Activated T-cell treated with anti-CD3 and anti-CD28 coated beads for 48 hours (primary cell): Measurements from ENCODE around the gene SULT2B1.
A peak's percentile ranks its signal among the peaks of the same experiment; 100 is the strongest.
"Not testable (repeated sequence)": the region's sequence is repeated elsewhere in the genome, so short reads cannot be mapped to it uniquely, and the experiment has no call there.

Experiments
- DNase-seq: peaks from one replicate; pipeline ENCODE4 v3.0.0-alpha.2; 2020; ENCODE audit warnings: low read depth

SULT2B1 gene

GRCh38 chr19:48558018-48558684 lies 6.2 kb downstream of the SULT2B1 start:
- DNase-seq: no peak

DNA sequence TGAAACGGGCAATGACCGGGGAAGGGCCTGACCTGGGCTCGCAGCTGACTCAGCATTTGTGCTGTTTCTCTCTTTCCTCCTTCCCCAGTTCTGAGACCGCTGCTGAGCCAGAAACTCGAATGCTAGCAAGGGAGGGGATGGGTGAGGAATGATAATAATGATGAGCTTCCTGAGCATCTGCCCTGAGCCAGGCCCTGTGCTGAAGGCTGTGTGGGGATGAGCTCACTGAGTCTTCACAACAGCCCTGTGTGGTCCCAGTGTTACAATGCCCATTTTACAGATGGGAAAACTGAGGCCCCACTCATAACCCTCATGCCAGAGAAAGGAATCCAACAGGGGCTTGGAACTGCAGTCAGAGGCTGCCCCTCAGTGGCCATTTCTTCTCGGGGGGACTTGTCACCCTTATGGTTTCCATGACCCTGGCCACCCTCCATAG lies 8.1 kb downstream of the SULT2B1 start:
- no peak for DNase-seq

DNA sequence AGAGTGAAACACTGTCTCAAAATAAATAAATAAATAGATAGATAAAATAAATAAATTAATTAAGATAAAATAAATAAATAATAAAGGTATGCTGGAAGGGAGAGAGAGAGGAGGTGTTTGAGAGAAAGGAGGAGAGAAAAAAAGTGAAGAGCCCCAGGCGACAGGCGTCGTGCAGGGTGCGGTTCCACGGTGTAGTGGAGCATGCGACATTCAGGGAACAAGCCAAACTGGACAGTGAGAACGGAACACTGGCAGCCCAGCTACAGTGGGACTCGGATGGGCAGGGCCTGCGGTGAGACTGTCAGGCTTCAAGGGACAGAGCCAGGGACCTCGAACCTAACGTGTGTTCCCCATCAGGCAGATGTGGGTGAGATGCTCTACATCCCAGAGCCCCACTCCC lies 9.4 kb downstream of the SULT2B1 start:
- no peak for DNase-seq

GRCh38 chr19:48565090-48565489 lies 13.1 kb downstream of the SULT2B1 start:
- no peak for DNase-seq

DNA sequence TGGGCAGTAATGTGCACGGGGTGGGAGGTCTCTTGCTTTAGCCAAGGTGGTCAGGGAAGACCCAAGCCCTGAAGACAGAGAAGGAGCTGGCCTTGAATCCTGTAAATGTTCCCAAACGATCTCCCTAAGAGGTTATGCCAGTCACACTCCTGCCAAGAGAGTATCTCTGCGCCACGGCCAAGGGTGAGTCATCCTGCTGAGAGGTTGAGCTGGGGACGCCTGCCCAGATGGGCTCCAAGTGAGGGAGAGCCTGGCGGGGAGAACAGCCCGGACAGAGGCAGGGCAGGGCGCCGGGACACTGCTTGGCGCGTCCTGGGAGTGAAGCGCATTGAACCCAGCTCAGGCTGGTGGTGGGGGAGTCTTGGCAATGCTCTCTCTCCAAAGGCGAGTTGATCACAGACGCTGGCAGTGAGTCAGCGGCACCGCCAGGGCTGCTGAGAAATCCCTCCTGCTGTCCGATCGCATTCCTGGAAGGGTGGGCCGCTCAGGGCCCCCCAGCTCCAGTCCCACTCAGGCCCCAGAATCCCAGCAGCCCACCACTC lies 16.4 kb downstream of the SULT2B1 start:
- no peak for DNase-seq

- no peak for DNase-seq
Observed at GRCh38 chr19:48569814-48570213, 17.8 kb downstream of the SULT2B1 start.

DNA sequence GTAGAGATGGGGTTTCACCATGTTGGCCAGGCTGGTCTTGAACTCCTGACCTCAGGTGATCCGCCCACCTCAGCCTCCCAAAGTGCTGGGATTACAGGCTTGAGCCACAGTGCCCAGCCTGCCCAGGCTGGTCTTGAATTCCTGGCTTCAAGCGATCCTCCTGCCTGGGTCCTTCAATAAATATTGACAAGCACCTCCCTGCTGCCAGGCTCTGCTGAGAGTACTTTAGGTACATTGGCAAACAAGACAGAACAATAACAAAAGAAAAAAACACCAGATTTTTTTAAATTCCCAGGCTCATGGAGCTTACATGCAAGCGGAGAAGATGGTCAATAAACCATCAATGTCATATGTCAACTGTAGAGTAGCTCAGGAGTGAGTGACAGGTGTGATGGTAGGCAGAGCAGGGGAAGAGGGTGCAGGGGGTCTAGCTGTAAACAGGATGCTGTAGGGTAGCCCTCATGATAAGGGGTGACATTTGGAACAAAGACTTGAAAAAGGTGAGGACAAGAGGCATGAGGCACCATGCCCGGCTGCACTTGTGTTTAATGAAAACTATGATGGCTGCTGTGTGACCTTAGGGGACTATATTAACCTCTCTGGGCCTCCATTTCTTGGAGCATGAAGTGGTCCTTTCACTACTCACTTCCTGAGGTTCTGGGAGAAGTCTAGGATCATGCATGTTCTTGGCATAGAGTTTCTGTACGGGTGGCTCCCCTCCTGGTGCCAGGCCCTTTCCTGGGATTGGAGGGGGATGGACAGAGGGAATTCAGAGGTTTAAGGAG lies 19.6 kb downstream of the SULT2B1 start:
- no peak for DNase-seq

DNA sequence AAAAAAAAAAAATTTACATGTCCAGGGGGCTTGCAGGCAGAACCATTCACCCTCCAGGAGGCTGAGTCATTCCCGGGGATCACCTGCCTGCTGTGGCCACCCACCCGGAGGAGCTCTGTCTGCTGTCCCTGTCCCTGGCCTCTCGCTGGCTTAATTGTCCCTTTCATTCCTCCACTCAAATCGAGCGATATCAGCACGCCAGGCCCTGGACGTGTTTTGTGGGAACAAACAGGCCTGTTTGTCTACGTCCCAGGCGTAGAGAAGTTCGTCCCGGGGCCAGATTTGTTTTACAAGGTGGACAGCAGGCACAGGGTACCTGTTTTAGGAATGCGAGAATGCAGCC lies 21.2 kb downstream of the SULT2B1 start:
- DNase-seq: no peak

DNA sequence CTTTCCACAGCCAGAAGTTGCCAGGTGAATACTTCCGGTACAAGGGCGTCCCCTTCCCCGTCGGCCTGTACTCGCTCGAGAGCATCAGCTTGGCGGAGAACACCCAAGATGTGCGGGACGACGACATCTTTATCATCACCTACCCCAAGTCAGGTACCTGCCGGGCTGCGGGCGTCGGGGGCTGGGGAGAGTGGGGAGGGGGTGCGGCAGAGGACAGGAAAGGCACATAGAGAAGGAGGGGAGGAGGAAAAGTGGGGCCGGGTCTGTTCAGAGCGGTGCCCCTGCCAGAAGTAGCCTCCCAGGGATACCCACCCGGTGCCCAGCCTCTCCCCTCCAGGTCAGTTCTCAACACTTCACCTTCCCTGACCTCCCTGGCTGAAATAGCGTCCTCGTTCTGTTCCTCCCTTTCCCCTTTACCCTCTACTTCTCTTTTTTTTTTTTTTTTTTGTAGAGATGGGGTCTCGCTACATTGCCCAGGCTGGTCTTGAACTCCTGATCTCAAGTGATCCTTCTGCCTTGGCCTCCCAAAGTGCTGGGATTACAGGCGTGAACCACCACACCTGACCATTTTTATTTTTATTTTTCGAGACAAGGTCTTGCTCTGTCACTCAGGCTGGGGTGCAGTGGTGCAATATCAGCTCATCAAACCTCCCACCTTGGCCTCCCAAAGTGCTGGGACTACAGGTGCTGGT lies 24.1 kb downstream of the SULT2B1 start:
- DNase-seq: no peak

GRCh38 chr19:48577908-48578307 lies 25.9 kb downstream of the SULT2B1 start:
- DNase-seq: not testable (repeated sequence)

- no peak for DNase-seq
Observed at GRCh38 chr19:48578891-48579290, 26.9 kb downstream of the SULT2B1 start.

DNA sequence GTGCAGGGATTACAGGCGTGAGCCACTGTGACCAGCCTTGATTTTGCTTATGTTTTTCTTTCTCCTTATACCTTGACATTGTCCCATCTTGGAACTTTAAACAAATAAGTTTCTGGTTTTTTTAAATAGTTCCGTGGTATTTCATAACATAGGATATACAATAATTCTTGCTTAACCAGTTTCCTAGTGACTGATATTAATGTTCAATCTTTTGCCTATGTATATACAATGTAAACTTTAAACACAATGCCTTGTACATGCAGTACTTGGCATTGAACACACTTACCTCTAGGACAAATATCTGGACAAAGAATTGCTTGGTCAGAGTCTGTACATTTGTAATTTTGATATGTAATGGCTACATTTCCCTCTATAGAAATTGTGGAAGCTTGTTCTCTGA lies 30.2 kb downstream of the SULT2B1 start:
- no peak for DNase-seq

GRCh38 chr19:48587387-48587786 lies 35.4 kb downstream of the SULT2B1 start:
- no peak for DNase-seq

DNA sequence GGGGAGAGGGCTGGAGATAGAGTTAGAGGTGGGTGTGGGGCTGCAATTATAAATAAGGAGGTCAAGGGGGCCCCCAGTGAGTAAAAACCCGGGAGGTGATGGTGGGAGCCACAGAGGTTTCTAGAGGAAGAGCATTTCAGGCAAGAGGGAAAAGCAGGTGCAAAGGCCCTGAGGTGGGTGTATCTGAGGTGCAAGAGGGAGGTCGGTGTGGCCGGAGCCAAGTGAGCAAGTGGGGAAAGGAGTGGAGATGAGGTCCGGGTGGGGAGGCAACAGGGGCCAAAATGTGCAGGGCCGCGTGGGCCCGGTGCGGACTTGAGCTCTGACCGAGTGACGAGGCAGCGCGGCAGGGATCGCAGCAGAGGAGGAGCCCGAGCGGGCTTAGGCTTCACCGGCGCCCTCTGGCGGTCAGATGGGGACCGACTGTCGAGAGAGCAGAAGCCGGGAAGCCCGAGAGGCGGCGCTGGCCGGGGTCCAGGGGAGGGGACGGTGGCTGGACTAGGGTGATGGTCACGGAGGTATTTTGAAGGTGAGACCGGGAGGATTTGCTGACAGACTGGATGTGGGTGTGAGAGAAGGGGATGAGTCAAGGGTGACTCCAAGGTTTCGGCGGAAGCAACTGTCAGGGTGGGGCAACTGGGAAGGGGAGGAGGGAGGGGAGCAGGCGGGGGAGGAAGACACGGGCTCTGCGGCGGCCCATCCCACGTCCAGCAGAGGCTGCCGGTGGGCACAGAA lies 36.9 kb downstream of the SULT2B1 start:
- peak; percentile 81 for DNase-seq

GRCh38 chr19:48591021-48591420 lies 39.0 kb downstream of the SULT2B1 start:
- no peak for DNase-seq

GRCh38 chr19:48595171-48595570 lies 43.2 kb downstream of the SULT2B1 start:
- DNase-seq: no peak

DNA sequence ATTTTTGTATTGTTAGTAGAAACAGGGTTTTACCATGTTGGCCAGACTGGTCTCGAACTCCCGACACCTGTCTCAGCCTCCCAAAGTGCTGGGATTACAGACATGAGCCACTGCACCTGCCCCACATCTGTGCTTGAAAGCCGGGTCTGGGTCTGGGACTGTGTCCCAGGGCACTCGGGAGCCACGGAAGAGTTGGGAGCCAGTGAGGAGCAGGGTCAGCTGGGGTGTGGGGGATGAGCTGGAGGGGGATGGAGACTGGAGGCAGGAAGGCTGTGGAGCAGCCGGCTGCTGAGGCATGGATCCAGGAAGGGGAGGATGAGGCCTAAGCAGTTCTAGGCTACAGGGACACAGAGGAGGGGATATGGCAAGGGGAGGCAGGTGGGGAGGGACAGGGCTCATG lies 43.9 kb downstream of the SULT2B1 start:
- no peak for DNase-seq

- no peak for DNase-seq
Observed at GRCh38 chr19:48596237-48596636, 44.3 kb downstream of the SULT2B1 start.

GRCh38 chr19:48596679-48597465 lies 44.9 kb downstream of the SULT2B1 start:
- no peak for DNase-seq

DNA sequence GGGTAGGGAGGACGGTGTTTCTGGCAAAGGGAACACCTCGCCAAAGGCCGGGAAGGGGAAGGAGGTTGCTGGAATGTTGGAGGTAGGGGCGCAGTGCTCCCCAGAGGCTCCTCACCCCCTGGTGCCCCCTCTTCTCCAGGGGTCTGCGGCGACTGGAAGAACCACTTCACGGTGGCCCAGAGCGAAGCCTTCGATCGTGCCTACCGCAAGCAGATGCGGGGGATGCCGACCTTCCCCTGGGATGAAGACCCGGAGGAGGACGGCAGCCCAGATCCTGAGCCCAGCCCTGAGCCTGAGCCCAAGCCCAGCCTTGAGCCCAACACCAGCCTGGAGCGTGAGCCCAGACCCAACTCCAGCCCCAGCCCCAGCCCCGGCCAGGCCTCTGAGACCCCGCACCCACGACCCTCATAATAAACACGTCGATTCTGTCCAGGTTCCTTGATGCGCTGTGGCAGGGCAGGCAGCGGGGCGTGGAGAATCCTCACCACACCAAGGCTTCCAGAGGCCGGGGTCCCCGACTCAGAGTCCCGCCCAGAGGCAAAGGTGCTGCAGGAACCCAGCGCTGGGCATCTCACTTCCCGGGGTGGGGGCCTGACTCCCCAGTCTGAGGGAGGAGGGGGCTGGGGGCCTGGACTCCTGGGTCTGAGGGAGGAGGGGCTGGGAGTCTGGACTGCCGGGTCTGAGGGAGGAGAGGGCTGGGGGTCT lies 47.2 kb downstream of the SULT2B1 start:
- no peak for DNase-seq
